ENCODE measurements around the gene ADCY5. TPM values are rescaled to one million over a fixed set of nuclear protein-coding genes. Genes with fewer than 3 reads are reported as not detected.

Gene ADCY5
- total RNA-seq, 1 donor from 2014 or later, result not detected

- no peak for TF ChIP-seq CTCF (IDR thresholded peaks at IDR 0.05; ENCODE audit: insufficient read depth, low read length, severe bottlenecking)
- FAIRE-seq (no peak), DNase-seq (ENCODE audit: low read depth) (no peak)
- H3K27me3 ChIP-seq (ENCODE audit: control insufficient read depth, insufficient read depth, low read length), result no peaks in the 10 kb centered on the region
- no peak overlapping the region for H3K4me3 ChIP-seq (ENCODE audit: low read depth, low read length)
- no peaks in the 10 kb centered on the region for H3K36me3 ChIP-seq (ENCODE audit: control insufficient read depth, insufficient read depth, low read length)
Measured at GRCh38 chr3:123292321-123293310, 156.3 kb downstream of the ADCY5 start.

- no peak for TF ChIP-seq CTCF (IDR thresholded peaks at IDR 0.05; ENCODE audit: insufficient read depth, low read length, severe bottlenecking)
- H3K27me3 ChIP-seq (ENCODE audit: control insufficient read depth, insufficient read depth, low read length), result no peaks in the 10 kb centered on the region
- no peak for FAIRE-seq
- DNase-seq (ENCODE audit: low read depth), result no peak
- H3K36me3 ChIP-seq (ENCODE audit: control insufficient read depth, insufficient read depth, low read length), result no peaks in the 10 kb centered on the region
- H3K4me3 ChIP-seq (ENCODE audit: low read depth, low read length), result no peak overlapping the region
Measured at GRCh38 chr3:123291404-123291803, 157.5 kb downstream of the ADCY5 start.

- no peak for DNase-seq (ENCODE audit: low read depth)
- H3K27me3 ChIP-seq (ENCODE audit: control insufficient read depth, insufficient read depth, low read length), result no peaks in the 10 kb centered on the region
Measured at GRCh38 chr3:123290962-123291361, 157.9 kb downstream of the ADCY5 start.

DNA sequence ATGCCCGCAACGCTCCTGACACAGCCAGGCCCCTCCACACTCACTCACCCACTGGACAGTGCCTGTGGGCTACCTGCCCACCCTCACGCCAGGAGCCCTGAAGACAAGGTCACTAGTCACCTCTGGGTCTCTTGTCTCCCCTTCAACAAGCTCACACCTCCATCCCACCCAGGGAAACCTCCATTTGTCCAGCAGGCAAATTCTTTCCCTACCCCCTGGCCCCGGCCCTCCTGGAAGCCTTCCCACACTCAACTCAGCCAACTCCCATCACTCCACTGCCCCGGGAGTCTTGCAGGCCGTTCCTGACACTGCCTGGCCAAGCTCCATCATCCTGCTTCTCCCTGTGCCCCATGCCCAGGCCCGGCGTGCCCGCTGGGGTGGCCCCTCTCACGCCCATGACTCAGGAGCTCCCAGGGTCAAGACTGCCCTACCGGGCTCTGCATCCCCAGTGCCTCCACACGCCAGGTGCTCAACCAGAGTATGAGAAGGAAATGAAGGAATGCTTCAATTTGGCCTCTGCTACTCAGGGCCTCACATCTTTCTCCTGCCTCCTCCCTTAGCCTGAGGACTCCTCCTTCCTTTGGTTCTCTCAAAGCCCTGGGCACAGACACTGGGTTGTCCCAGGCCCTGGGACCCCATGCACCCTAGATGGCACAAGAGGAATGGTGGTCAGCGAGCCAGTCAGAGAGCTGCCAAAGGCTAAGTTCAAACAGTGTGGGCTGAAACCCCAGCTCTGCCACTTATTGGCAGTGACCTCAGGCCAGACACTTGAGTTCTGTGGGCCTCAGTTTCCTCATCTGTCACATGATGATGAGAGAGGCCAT, 158.6 kb downstream of the ADCY5 start:
- Histone ChIP-seq H3K4me3 (ENCODE audit: low read depth, low read length) (no peak overlapping the region), H3K36me3 (ENCODE audit: control insufficient read depth, insufficient read depth, low read length) (no peaks in the 10 kb centered on the region), H3K27me3 (ENCODE audit: control insufficient read depth, insufficient read depth, low read length) (no peaks in the 10 kb centered on the region)
- no peak for FAIRE-seq
- TF ChIP-seq CTCF (IDR thresholded peaks at IDR 0.05; ENCODE audit: insufficient read depth, low read length, severe bottlenecking), result no peak
- no peak for DNase-seq (ENCODE audit: low read depth)

More at GRCh38 chr3:123290962-123291361, 157.9 kb downstream of the ADCY5 start:
- FAIRE-seq, result no peak
- no peak overlapping the region for H3K4me3 ChIP-seq (ENCODE audit: low read depth, low read length)
- no peaks in the 10 kb centered on the region for H3K36me3 ChIP-seq (ENCODE audit: control insufficient read depth, insufficient read depth, low read length)
- no peak for TF ChIP-seq CTCF (IDR thresholded peaks at IDR 0.05; ENCODE audit: insufficient read depth, low read length, severe bottlenecking)

DNA sequence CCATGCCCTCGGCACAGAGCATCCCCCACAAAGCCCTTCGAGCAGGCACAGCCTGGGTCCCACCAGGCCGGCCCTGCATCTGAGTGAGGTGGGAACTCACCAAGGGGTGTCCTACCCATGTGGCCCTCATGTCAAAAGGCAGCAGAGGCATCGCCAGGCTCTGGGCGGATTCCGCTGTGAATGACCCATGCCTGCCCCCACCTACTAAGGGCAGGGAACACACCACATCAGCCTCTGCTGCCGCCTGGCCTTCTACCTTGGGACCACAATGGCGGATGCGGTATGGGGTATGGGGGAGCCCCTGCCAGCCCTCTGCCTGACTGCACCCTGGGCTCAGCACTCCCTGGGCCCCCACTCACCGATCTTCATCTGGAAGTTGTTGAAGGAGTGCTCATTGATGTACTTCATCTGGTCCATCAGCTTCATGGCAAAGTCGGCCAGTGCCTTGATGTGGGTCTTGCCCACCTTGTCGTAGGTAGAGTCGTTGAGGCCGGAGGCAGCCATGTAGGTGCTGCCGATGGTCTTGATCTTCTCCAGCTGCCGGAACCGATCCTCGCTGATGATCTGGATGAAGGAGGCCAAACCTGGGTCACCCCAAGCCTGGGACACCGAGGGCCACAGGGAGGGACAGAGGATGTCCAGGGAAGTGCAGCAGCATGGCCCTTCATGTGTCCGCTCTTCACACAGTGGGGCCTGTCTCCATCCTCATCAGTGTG, 159.3 kb downstream of the ADCY5 start:
- DNase-seq (ENCODE audit: low read depth) (no peak), FAIRE-seq (no peak)
- Histone ChIP-seq H3K4me3 (ENCODE audit: low read depth, low read length) (no peak overlapping the region), H3K36me3 (ENCODE audit: control insufficient read depth, insufficient read depth, low read length) (no peaks in the 10 kb centered on the region), H3K27me3 (ENCODE audit: control insufficient read depth, insufficient read depth, low read length) (no peaks in the 10 kb centered on the region)
- no peak for TF ChIP-seq CTCF (IDR thresholded peaks at IDR 0.05; ENCODE audit: insufficient read depth, low read length, severe bottlenecking)

All from bronchial epithelial cell (primary cell).